HG02870 (cell line): ENCODE data around the gene DLG1.
A peak's percentile ranks its signal among the peaks of the same experiment; 100 is the strongest.

ENCODE experiments used
- ATAC-seq: cut with Tn5 transposase; IDR thresholded peaks from one replicate; pipeline ENCODE4 v1.9.1; 2021; ENCODE audit warnings: mild to moderate bottlenecking, moderate library complexity; ENCODE audit not compliant: unreplicated experiment

The DLG1 gene

GRCh38 chr3:197298341-197298944 lies at the start of gene DLG1:
Gene DLG1, minus strand, starts transcription at chr3:197298612. Its CDS starts 1,408 bp downstream, at chr3:197297204.
- peak; percentile 49 for ATAC-seq

DNA sequence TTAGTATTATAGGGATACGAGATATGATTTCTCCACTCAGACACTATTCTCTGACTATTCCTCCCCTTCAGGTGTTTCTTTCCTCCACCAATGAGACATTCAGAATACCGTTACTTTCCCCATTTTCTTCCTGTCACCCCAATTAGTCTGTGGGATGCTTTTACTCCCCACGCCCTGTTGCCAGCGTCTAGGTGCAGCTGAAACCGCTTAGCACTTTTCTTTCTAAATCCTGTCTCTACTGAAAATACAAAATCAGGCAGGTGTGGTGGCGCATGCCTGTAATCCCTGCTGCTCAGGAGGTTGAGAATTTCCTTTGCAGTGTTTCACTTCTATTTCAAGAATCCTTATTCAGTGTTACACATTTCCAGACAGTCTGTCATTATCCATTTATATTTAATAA lies 49.6 kb upstream of the DLG1 start:
- no peak for ATAC-seq

GRCh38 chr3:197345390-197345789 lies 47.0 kb upstream of the DLG1 start:
- ATAC-seq, result no peak

GRCh38 chr3:197344582-197345318 lies 46.3 kb upstream of the DLG1 start:
- ATAC-seq, result no peak

DNA sequence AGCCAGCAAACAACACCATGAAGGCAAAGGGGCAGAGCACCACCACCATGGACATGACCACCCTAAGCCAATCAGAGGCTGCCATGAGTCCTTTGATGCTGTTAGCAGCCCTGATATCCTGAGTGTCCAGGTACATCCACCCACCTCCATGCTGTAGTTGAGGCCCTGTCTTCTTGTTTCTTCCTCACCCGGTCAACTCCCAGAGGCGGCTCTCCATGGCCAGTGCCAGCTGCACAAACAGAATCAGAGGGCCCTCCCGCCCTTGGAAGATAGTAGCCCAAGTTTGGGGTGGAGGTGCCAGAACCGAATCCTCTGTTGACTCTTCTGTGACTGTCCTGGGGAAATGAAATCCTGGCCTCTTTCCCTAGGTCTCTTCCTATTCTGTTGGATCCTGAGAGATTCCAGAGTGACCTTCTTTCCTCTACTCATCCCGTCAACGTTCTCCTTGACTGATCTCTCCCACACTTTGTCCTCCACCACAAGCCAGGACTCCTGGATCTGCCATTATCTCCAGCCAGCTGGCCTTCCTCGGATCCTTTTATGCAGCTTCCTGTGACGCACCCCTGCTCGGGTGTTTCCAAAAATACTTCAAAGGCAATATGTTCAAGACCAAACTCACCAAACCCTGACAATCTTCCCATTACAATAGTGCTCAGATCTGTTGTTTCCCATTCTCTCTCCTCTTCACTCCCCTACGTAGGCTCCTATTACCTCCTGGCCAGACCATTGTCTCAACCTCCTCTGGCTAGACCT lies 45.4 kb upstream of the DLG1 start:
- ATAC-seq, result no peak

- ATAC-seq, result no peak
Measured at GRCh38 chr3:197343111-197343510, 44.7 kb upstream of the DLG1 start.

DNA sequence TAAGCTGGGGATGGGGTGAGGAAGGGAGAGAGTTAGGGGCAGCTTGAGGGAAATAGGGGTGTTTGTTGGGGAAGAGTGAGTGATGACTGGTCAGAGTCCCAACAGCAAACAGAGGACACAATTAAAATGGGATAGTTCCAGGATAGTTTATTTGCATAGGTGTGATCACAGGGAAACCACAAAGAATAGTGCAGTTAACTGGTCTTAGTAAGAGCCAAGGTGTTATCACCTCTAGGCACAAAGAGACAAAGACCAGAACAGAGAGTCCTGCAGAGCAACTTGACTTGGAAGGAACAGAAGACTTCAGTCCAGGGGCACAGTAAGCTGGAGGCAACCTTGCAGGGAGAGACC lies 42.1 kb upstream of the DLG1 start:
- no peak for ATAC-seq

GRCh38 chr3:197339841-197340520 lies 41.6 kb upstream of the DLG1 start:
- ATAC-seq, result no peak

- ATAC-seq, result no peak
Measured at GRCh38 chr3:197338586-197338985, 40.2 kb upstream of the DLG1 start.

GRCh38 chr3:197337656-197338055 lies 39.2 kb upstream of the DLG1 start:
- ATAC-seq, result no peak

DNA sequence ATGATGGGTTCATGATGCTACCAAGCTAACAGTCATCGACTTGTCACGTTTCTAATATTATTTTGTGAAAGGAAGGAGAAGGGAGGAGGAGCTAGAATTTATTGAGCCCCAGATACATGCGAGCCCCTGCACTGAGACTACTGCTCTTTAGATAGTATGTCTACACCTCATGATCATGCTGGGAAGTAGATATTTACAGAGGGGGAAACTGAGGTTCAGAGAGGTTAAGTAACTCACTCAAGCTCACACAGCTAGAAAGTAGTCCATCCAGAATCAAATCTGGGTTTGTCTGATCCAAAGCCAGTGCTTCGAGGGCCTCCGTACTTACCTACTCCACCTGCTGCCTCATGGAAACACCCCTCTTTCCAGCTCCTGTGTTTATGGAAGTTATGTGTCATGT lies 38.8 kb upstream of the DLG1 start:
- ATAC-seq, result no peak

DNA sequence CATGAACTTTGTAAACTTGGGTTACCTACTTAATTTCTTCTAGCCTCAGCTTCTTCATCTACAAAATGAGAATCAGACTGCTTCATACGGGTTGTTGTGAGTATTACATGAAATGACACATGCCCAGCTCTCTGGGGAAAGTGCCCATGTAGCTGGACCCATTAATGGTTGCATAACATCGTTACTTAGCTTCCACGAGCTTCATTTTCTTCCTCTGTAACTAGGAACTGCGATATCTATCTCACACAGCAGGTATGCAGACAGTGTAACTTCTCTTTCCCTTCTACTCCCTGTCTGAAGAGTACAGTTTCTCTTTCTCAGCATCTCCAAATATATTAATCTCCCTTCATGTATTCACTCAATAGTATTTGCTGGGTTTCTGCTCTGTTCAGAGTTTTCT lies 37.9 kb upstream of the DLG1 start:
- no peak for ATAC-seq

DNA sequence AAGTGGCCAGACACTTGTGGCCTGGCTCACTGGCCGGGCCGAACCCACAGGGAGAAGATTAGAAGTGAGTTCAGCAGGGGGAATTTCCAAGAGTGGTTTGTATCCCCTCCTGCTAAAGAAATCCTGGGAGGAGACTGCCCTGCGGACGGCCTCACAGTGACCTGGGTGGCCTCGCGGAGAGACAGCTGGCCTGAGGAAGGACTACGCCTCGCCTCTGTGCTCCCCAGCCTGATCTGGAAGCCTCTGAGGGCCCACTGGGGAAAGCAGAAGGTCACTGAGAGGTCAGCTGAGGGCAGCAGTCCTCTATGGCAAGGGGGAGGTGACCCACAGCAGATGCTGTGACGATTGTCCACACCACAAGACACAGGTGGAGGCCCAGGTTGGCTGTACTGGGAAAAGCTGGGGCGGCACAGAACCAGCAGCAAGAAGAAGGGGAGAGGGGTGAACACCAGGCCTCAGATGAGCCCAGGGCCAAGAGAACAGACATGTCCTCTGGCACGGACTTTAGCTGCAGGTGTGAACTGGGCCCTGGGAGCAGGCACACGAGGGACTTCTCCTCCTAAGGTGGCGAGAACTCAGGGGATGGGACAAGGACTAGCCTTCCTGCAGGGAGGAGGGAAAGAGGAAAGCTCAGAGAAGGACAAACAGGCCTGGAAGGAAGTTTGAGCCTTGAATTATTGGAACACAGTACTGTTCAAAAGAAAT lies 37.2 kb upstream of the DLG1 start:
- ATAC-seq, result no peak

DNA sequence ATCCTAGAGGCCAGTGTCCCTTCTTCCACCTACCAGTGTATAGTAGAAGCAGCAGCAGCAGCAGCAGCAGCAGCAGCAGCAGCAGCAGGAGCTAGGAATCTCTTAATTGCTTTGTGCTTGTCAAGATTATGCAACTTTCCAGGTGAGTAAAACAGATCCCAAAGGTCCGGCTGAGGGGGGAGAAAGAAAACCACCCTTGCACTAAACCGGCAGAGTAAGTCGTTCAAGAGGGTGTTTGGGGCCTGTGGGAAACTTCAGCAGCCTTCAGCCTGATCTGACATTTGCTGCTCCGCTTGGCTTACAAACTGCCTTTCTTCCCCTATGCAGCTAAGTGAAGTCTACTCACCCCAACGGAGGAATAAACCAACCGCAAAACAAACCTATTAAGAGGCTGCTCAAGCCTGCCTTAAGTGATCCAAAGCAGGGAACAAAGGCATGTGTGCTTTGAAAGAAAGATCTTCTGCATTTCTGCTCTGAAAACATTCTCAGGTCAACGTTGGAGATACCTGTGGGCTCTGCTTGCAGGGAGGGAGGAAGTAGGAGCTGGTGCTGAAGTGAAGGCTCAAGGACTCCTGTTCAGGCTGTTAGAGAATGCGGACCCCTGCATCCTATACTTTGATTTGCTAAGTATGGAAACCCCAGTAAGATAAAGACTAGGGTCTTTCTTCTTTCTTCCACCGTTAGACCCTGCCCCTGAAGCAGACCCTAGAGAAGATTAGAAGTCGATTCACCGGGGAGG lies 35.7 kb upstream of the DLG1 start:
- no peak for ATAC-seq

- no peak for ATAC-seq
Measured at GRCh38 chr3:197331131-197331530, 32.7 kb upstream of the DLG1 start.

DNA sequence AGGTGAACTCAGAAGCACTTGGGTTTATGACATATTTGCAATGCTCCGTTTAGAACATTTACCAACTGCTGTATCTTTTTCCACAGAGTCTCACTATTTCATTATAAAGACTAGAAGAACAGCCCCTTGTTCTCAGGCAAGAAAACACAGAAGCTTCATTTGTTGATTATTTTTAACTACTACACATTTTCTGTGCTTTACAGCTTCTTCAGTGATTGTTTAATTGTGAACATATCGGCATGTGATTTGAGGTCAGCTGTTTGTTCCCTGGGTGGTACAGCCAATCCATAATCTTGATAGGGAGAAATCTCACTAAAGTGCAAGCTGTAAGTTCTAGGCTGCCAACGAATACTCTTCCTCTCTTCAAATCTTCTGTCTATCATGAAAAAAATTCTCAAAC lies 31.0 kb upstream of the DLG1 start:
- ATAC-seq, result no peak

GRCh38 chr3:197328198-197328597 lies 29.8 kb upstream of the DLG1 start:
- ATAC-seq, result no peak

DNA sequence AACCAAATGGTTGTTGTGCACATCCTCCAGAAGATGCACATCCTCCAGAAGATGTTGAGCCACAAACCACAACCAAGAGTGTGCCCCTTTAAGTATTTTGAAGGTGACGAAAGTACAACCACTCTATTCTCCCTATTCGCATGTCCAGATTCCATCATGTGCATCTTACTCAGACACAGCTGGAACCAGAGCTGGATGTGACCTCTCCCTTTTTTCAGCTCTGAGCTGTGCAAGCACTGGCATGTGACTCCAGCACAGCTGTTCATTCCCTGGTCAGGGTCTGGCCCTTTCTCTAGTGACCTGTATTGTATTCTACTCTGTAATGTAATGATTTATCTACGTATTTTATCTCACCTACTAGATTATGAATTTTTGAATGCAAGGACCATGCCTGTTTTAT lies 29.3 kb upstream of the DLG1 start:
- no peak for ATAC-seq

DNA sequence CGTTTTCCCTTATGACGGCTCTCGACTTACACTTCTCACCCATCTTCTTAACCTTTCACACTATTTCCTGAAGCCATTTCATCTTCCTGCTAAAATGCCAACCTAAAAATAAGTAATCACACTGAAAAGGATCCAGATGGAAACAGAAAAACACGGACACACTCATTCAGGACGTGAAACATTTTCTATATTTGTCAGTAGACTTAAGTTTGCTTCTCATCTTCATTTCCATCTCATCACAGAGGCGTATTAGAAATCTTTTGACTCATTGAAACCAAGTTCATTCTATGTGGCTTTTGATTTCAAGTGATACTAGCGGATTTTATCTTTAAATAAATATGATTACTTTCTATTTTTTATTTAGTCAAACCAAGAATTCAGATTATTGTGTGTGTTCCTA lies 27.4 kb upstream of the DLG1 start:
- no peak for ATAC-seq

DNA sequence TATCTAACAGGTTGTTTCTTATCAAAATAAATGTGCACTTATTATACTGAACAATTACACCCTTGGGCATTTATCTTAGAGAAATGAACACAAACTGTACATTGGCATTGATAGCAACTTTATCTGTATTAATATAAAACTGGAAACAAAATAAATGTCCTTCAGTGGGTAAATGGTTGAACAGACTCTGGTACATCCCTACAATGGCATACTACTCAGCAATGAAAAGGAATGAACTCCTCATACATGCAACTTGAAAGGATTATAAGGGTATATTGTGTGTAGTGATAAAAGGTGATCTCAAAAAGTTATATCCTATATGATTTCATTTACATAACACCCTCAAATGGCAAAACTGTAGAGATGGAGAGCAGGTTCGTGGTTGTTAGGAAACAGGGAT lies 23.7 kb upstream of the DLG1 start:
- no peak for ATAC-seq
